Vagina (tissue), 2 donors: ENCODE results near the gene DENND1A. TPM values are rescaled to one million over a fixed set of nuclear protein-coding genes. Genes with fewer than 3 reads are reported as not detected.

Source experiments
- DNase-seq, 2 donors: peaks; one replicate each; pipeline ENCODE4 v3.0.0-alpha.2; 2017; ENCODE audit errors: extremely low spot score in 2 of 2
- H3K27ac ChIP-seq: fragments of 200-600 bp; sonication (generic); one replicate; pipeline ENCODE4 v1.5.1; 2019
- H3K27me3 ChIP-seq: fragments of 200-600 bp; sonication (generic); one replicate; pipeline ENCODE4 v1.5.1; 2019
- H3K36me3 ChIP-seq, 2 donors: fragments of 200-600 bp; sonication (generic); one replicate each; pipeline ENCODE4 v1.5.1; 2017 to 2019
- H3K4me1 ChIP-seq: fragments of 200-600 bp; sonication (generic); one replicate; pipeline ENCODE4 v1.5.1; 2019
- H3K4me3 ChIP-seq, 2 donors: fragments of 200-600 bp; sonication (generic); 1 replicate in 1 of 2; 2 replicates in 1 of 2; pipeline ENCODE4 v1.5.1; 2016 to 2019
- H3K9me3 ChIP-seq: fragments of 200-600 bp; sonication (generic); one replicate; pipeline ENCODE4 v1.5.1; 2019
- POLR2A ChIP-seq, 2 donors: fragments of 450-650 bp; IDR thresholded peaks; one replicate each; pipeline ENCODE4 v1.6.1; 2017; ENCODE audit warnings: antibody characterized with exemption in 2 of 2, mild to moderate bottlenecking in 2 of 2, moderate library complexity in 2 of 2
- POLR2AphosphoS5 ChIP-seq, 2 donors: sonication (generic); formaldehyde crosslinking; IDR thresholded peaks; one replicate each; pipeline ENCODE4 v1.9.0; 2017; ENCODE audit warnings: antibody characterized with exemption in 2 of 2, mild to moderate bottlenecking in 2 of 2, low read depth in 1 of 2; ENCODE audit not compliant: insufficient read depth in 1 of 2
- intact Hi-C: fragments of 100-400 bp; cut with DNase I; formaldehyde crosslinking; loops from one replicate; pipeline ENCODE4 v1.15.1; 2023
- total RNA-seq: library from RNA; depleted of rRNA; stranded (reverse); fragments of >200 nt; gene quantifications from one replicate; pipeline ENCODE4 v1.2.3, GENCODE V29; 2016
- TF ChIP-seq, protein P1 (sequence below), 3 experiments: fragments of 450-650 bp in 2 of 3; fragments of 200-600 bp in 1 of 3; sonication (generic) in 1 of 3; IDR thresholded peaks; one replicate each; pipeline ENCODE4 v1.5.1; 2017 to 2019; ENCODE audit warnings: antibody characterized with exemption in 3 of 3, mild to moderate bottlenecking in 2 of 3, moderate library complexity in 2 of 3

Gene DENND1A
- total RNA-seq, 1 donor from 2014 or later = 20.4 TPM

DNA sequence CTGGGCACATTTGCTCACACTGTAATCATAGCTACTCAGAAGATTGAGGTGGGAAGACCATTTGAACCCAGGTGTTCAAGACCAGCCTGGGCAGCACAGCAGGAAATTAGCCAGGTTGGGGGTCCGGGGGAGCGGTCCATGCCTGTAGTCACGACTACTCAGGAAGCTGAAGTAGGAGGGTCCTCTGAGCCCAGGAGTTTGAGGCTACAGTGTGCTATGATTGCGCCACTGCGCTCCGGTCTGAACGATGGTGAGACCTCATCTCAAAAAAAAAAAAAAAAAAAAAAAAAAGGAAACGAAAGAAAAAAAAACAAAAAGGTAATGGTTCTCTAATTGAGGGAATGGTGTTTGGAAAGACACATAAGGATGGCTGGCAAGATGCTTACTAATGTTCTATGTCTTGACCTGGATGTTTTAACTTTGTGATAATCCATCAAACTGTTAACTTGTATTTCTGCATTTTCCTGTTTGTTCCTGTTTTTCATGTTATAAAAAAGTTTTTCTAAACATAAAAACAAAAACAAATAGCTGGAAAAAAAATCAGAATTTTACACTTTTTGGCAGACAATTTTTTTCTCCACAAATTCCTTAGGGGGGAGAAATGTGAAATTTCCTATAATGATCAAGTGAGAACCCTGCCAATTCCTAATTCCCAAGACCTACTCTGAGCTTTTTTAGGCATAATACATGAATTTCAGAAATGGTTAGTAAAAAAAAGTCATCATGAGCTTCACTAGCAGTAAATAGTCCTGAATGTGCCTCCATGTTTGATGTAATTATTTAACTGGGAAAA is 96.9 kb downstream of the DENND1A start:
- no peak for DNase-seq
- Histone ChIP-seq H3K27ac (no peak overlapping the region), H3K9me3 (peaks cover 6% of the 10 kb centered on the region), H3K4me3 (no peak overlapping the region), H3K27me3 (no peaks in the 10 kb centered on the region), H3K36me3 (no peaks in the 10 kb centered on the region), H3K4me1 (peaks cover 12% of the 10 kb centered on the region)
- TF ChIP-seq, protein P1, sequence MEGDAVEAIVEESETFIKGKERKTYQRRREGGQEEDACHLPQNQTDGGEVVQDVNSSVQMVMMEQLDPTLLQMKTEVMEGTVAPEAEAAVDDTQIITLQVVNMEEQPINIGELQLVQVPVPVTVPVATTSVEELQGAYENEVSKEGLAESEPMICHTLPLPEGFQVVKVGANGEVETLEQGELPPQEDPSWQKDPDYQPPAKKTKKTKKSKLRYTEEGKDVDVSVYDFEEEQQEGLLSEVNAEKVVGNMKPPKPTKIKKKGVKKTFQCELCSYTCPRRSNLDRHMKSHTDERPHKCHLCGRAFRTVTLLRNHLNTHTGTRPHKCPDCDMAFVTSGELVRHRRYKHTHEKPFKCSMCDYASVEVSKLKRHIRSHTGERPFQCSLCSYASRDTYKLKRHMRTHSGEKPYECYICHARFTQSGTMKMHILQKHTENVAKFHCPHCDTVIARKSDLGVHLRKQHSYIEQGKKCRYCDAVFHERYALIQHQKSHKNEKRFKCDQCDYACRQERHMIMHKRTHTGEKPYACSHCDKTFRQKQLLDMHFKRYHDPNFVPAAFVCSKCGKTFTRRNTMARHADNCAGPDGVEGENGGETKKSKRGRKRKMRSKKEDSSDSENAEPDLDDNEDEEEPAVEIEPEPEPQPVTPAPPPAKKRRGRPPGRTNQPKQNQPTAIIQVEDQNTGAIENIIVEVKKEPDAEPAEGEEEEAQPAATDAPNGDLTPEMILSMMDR (IDR thresholded peaks at IDR 0.05) = no peak
- intact Hi-C loops = no loop called here

GRCh38 chr9:123832176-123832575 is 97.8 kb downstream of the DENND1A start:
- Histone ChIP-seq H3K36me3 (no peaks in the 10 kb centered on the region), H3K27me3 (no peaks in the 10 kb centered on the region), H3K27ac (no peak overlapping the region), H3K4me3 (no peak overlapping the region), H3K9me3 (peaks cover 8% of the 10 kb centered on the region), H3K4me1 (peaks cover 12% of the 10 kb centered on the region)
- intact Hi-C loops = no loop called here
- no peak for DNase-seq
- TF ChIP-seq POLR2A (IDR thresholded peaks at IDR 0.05) (no peak), POLR2AphosphoS5 (IDR thresholded peaks at IDR 0.05; ENCODE audit: insufficient read depth in 1 of 2, low read depth in 1 of 2) (no peak)
- TF ChIP-seq, protein P1 (IDR thresholded peaks at IDR 0.05) = no peak

GRCh38 chr9:123828449-123828848 is 101.5 kb downstream of the DENND1A start:
- intact Hi-C loops = no loop called here
- TF ChIP-seq POLR2A (IDR thresholded peaks at IDR 0.05) = no peak
- TF ChIP-seq, protein P1 (IDR thresholded peaks at IDR 0.05) = no peak
- no peak for TF ChIP-seq POLR2AphosphoS5 (IDR thresholded peaks at IDR 0.05; ENCODE audit: insufficient read depth in 1 of 2, low read depth in 1 of 2)
- H3K36me3 ChIP-seq = no peaks in the 10 kb centered on the region
- H3K4me1 ChIP-seq = no peaks in the 10 kb centered on the region
- H3K27ac ChIP-seq = no peak overlapping the region
- H3K4me3 ChIP-seq = no peak overlapping the region
- no peak for DNase-seq
- H3K9me3 ChIP-seq = peaks cover 8% of the 10 kb centered on the region
- no peaks in the 10 kb centered on the region for H3K27me3 ChIP-seq

GRCh38 chr9:123825342-123826060 is 104.4 kb downstream of the DENND1A start:
- TF ChIP-seq POLR2A (IDR thresholded peaks at IDR 0.05) (no peak), POLR2AphosphoS5 (IDR thresholded peaks at IDR 0.05; ENCODE audit: insufficient read depth in 1 of 2, low read depth in 1 of 2) (no peak)
- TF ChIP-seq, protein P1 (IDR thresholded peaks at IDR 0.05) = no peak
- intact Hi-C loops = no loop called here

More at GRCh38 chr9:123825342-123826060, 104.4 kb downstream of the DENND1A start:
- H3K4me3 ChIP-seq = no peak overlapping the region
- H3K4me1 ChIP-seq = no peaks in the 10 kb centered on the region
- H3K27ac ChIP-seq = no peak overlapping the region
- peaks cover 8% of the 10 kb centered on the region for H3K9me3 ChIP-seq
- no peaks in the 10 kb centered on the region for H3K36me3 ChIP-seq
- no peak for DNase-seq
- no peaks in the 10 kb centered on the region for H3K27me3 ChIP-seq
